ENCODE data around the gene AGBL3.
"Not testable (repeated sequence)": the region's sequence is repeated elsewhere in the genome, so short reads cannot be mapped to it uniquely, and the experiment has no call there.

Gene AGBL3

DNA sequence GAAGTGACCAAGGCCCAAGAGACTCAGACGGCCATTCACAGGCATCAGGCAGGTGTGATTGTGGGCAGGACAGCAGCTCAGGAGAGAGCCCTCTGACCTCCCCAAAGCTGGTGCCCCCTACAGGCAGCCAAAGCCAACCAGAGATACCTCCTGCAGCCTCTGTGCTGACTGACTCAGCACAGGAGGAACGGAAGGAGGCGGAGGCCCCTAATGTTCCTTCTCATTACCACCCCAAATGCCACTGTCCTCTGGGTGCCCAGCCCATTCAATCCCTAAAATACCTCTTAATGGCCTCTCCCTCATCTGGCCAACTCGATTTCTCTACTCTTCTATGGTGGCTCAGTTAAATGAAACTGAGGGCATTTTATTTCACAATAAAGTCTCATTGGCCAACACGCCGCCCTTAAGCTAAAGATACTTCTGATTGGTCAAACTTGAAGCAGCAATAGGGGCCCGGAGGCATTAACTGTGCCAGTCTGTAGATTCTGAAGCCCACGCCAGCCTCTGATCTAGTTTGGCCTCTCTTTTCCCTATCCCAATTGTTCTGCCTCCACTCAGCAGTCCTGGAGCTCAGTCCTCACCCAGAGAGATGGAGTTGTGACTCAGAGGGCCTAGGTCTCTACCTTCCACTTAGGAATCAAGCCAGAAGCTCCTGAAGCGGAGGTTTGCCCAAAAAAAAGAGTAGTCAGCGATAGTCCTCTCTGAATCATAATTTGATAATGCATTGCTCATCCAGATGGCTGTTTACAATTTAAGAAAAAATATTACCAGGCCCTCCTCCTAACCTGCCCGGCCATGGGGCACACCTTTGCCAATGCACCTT, 183.0 kb downstream of the AGBL3 start:
- peak; percentile 64 to 67 for DNase-seq

DNA sequence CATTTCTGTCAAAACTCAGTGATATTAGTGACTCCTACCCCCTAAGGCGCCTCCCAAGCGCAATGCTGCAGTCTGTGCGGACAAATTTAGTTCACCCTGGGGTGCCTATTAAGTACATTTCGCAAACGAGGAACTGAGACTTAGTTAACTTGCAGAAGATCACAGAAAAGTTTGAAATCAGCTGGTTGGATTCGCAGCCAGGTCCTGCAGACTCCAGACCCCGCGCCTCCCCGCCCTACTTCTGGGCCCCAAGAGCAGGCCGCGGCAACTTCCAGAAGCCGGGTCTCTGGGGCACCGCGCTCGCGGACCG, 183.6 kb downstream of the AGBL3 start:
- peak; percentile 63 to 66 for DNase-seq

DNA sequence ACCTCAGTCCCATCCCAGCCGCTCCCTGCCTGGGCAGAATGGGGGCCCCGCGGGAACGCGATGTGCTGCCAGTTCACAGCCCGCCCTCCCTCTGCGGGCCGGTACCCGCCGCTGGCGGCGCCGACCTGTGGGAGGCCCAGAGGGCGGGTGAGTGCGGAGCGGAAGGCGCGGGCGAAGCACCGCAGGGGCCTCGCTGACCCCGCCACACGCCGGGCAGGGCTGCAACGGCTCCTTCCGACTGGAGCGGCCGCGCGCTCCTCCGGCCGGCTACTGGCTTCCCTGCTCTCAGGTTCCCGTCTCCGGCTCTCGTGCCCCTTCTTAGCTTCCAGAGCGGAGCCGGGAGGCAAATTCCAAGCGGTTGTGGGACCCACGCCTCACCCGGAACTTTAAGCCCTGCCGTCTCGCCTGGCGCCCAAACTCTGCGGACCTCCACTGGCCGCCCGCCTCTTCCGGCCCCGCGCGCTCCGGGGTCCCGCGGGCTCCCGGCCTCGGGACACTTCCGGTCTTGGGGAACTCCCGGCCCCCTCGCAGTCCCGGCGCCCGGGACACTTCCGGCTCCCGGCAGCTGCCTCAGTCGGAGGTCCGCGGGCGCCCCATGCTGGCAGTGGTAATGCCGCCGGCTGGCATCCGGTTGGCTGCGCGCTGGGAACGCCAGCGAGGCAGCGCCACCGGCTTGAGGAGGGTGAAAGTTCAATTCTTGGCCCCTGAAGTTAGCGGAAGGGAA, 184.1 kb downstream of the AGBL3 start, which contains the start of gene CYREN:
CYREN (minus strand) TSS at position 434 of the 724 bp plus-strand sequence. CDS start 1,785 bp downstream, outside the sequence.
- DNase-seq, result peak; percentile 96 to 98

DNA sequence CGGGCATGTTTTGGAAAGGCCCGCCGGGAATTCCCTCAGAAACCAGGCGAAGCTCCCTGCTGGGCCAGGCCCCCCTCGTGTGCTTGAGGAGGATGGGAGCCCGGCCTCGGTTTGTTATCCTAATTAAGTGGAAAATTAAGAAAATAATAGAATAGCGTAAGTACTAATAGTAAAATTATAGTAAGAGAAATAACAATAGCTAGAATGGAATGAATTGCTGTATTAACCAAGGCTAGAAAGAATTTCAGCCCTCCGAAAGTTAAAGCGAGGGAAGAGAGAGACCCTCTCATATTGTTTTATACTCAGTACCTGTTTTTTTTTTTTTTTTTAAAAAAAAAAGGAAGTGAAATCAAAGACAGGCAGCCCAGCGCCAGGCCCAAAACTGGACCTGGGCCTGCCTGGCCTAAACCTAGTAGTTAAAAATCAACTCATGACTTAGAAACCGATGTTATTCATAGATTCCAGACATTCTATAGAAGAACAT, 184.7 kb downstream of the AGBL3 start:
- DNase-seq, result peak in 1 of 2 donors; percentile 16

DNA sequence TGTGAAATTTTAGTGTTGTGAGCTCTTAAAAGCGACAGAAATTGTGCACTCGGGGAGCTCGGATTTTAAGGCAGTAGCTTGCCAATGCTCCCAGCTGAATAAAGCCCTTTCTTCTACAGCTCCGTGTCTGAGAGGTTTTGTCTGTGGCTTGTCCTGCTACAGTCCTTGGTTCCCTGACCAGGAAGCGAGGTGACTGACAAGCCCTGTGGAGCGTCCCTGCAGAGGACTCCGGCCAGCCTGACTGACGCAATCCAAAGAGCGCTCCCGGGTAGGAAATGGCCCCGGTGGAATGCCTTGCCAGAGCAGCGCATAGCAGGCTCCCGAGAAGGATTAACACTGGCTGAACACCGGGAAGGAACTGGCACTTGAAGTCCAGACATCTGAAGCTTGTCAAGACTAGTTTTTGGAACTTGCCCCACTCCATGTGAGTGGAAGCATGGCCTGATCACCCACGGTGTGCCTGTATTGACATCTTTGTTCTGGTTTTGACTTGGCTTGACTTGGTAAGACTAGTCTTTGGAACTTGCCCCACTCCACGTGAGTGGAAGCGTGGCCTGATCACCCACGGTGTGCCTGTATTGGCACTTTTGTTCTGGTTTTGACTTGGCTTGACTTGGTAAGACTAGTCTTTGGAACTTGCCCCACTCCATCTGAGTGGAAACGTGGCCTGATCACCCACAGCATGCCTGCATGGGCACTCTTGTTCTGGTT, 185.4 kb downstream of the AGBL3 start:
- not testable (repeated sequence) for DNase-seq

DNA sequence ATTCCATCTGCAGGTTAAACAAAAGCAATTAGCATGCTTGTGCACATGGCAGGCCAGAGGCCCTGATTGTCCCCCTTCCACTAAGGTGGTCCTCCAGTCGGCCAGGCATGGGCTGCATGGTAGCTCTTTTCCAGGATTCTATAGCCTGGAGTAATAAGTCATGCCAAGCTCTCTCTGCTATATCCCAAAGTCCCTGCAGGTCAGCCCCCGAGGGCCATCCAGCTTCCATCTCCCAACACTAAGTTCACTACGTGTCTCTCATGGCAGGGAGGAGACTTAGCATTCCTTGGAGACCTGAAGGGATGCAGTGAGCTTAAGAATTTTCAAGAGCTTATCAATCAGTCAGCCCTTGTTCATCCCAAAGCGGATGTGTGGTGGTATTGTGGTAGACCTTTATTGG, 187.6 kb downstream of the AGBL3 start:
- DNase-seq, result not testable (repeated sequence)

DNA sequence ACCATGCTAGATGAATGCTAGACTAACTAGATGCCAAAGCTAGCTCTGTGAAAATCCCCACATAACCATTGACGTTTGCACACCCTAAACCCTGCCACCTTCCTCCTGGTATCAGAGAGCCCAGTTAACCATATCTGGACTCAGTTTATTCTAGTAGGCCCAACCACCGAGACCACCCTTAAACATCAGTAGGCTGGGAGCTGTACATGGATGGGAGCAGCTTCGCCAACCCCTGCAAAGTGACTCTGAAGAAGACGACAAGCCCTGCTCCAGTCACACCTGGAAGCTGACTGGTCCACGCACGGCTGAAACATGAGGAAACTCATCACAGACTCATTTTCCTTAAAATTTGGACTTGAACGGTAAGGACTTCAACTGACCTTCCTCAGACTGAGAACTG, 188.6 kb downstream of the AGBL3 start:
- no peak for DNase-seq

DNA sequence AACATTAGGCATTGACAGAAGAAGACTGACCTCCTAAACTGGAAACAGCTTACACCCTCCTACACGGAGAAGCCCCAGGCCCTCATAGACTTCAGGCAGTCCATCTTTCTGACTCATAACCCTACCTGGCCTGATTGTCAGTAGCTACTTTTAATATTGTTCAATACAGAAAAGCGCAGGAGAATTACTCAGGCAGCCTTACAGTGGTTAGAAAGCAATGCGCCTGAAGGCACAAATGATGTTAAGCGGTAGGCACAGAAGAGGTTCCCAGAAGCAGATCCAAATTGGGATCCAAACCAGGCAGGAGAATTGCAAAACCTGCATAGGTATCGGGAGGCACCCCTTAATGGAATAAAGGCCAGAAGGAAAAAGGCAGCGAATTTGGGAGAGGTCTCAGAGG, 189.6 kb downstream of the AGBL3 start:
- DNase-seq, result no peak

DNA sequence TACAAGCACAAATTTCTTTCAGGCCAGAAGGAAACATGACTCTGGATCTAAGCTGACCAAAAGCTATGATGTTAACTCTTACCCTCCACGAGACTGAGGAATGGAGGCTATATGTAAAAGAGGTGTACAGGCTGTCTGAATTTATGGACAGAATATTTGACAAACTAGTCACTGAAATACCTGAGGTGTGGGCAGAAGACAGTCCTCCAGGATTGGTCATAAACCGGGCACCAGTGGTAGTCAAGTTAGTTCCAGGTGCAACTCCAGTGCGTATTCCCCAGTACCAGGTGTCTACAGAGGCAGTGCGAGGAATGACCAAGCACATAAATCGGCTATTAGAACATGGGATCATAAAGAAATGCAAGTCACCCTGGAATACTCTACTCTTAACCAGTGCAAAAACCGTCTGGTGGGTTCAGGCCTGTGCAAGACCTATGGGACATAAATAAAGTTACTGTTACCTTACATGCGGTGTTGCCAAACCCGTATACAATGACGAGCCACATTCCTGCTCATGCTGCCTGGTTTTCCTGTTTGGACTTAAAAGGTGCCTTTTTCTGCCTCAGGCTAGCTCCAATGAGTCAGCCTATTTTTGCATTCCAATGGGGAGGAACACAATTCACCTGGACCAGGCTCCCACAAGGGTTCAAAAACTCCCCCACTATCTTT, 190.9 kb downstream of the AGBL3 start:
- DNase-seq, result no peak

DNA sequence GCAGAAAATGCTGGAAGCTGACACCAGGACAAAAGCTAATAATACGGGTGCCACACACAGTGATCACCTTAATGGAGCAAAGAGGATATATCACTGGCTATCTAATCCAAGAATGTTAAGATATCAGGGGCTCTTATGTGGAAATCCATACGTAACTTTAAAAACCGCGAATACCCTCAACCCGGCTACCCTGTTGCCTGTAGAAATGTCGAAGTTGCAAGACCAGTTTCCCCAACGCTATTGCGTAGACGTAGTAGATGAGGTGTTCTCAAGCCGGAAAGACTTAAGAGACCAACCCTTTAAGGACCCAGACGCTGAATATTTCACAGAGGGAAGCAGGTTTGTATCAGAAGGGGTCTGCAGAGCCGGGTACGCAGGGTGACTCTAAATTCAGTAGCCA, 192.1 kb downstream of the AGBL3 start:
- no peak for DNase-seq

DNA sequence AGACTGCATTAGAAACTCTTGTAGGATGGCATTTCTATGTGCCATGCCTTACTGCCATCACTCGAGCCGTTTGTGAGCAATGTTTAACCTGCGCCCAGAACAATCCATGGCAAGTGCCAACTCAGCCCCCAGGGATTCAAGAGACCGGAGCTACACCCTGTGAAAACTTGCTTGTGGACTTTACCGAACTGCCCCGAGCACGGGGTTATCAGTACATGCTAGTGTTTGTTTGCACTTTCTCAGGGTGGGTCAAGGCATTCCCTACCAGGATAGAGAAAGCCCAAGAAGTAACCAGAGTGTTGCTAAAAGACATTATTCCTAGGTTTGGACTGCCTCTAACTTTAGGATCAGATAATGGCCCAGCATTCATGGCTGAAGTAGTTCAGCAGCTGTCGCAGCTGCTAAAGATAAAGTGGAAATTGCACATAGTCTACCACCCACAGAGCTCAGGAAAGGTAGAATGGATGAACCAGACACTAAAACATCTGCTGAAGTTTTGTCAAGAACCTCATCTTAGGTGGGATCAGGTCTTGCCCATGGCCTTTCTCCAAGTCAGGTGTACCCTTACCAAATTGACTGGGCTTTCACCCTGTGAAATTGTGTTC, 193.1 kb downstream of the AGBL3 start:
- no peak for DNase-seq

DNA sequence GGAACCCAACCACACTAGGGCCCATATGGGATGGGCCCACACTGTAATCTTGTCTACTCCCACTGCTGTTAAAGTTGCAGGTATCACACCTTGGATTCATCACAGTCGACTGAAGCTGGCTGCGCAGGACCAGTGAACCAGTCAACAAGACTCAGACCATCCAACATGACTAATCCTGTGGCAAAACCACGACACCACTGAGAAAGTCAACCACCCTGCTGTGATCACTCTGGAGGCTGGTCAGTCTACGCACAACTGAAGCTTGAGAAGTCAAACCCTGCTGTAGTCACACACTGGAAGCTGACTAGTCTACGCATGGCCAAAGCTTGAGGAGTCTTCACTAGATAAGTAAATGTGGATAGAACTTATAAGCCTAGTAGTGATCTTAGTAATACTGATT, 193.8 kb downstream of the AGBL3 start:
- DNase-seq, result no peak

DNA sequence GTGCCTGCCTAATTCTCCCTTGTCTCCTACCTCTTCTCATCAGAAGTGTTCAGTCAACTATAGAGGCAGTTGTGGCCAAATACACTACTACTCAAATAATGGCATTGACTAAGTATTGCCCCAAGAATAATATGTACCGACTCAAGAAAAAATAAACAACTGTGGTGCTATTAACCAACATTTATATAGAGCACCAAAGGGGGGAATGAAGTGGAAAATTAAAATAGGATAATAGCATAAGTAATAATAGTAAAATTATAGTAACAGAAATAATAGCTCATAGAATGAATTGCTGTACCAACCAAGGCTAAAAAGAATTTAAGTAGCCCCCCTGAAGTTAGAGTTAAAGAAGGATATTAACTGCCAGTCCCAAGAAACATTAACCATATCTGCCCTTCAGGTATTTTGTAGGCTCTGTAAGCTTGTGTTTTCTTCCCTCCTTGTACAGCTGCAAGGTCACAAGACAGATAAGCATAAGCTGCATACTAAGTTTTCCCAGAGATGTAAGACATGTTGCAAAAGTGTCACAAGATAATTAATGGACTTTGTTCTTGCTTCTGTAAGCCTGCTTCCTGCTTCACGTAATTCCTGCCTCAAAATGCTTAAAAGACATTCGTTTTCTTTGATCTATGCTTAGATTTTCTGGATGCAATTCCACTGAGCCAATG, 195.1 kb downstream of the AGBL3 start:
- DNase-seq, result no peak

DNA sequence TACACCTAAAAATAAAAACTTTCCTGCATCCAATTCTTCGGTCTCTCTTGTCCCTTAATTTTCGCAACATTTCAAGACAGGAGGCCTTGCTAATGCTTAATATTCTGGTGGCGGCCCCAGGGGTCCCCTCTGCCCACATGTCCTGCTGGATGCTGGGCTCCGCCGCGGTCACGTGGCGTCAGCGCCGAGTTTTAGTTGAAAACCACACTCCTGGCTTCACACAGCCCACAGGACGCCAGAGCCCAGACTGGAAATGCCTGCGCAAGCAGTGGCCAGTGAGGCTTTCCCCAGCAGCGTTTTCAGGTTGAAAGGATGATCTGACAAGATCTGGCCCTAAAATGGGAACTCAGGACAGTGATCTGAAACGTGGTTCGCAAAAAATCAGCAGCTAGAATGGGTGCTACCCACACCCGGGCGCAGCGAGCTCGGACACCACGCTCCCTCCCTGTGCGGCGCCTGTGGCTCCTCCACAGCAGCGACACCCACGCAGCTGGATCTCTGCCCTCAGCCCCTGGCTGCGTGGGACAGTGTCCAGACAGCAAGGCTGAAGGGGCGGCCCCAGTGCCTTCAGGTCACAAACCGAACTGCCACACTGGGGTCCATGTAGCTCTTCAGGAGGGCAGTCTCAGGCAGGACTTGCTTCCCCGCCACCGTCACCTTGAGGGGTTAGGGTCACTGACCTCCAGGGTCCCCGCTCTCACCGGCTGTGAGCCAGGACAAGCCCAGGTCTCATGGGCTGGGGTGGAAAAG, 195.8 kb downstream of the AGBL3 start:
- no peak for DNase-seq

DNA sequence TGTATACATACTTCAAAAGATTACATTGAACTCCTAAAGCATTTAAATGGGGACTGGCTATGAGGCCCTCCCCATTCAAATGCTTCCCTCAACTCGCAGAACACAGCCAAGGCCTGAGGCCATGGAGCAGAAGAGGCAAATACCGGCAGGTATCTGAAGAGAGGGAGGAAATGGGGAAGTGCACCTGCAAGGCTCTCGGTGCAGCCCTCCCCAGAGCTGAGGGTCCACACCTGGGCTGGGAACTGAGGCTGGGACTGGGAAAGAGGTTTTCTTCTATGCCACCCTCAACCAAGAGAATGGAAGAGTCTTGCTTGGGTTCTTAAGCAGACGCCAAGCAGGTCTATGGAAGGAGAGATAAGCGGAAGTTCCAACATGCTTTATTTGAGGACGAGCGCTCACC, 197.2 kb downstream of the AGBL3 start:
- no peak for DNase-seq

DNA sequence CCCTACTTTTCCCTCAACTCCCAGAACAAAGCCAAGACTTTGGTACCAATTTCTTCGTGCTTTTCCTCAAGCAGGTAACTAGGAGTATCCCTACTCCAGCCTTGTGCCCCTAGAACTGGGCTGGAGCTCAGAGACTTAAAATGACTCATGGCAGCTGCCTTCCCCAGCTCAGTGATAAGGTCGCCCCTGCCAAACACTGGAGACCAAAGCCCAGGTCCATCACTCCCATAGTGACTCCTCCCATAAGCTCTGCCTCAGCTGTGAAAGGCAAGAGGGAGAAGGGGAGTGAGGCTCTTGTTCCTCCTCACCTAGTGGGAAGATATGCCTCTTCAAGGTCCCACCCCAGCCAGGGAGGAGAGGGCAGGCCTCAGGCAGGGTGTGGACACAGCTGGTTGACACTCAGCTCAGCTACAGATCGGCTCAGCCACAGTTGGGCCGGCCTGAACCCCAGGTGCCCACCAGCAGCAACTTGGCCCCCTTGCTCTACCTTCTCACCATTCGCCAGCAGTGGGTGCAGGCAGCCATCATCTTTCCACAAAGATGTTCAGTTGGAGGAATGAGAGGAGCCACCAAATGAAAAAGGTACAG, 198.0 kb downstream of the AGBL3 start:
- no peak for DNase-seq

Measured in inflammatory macrophage (primary cell).